NCI-H1092 (cell line): ENCODE data around the gene GTF2F1.
A peak's percentile ranks its signal among the peaks of the same experiment; 100 is the strongest.
"Not testable (repeated sequence)": the region's sequence is repeated elsewhere in the genome, so short reads cannot be mapped to it uniquely, and the experiment has no call there.

ENCODE experiments used
- DNase-seq: peaks from one replicate; lab custom pipeline; 2025; lab: John Stamatoyannopoulos, UW

Gene GTF2F1, protein sequence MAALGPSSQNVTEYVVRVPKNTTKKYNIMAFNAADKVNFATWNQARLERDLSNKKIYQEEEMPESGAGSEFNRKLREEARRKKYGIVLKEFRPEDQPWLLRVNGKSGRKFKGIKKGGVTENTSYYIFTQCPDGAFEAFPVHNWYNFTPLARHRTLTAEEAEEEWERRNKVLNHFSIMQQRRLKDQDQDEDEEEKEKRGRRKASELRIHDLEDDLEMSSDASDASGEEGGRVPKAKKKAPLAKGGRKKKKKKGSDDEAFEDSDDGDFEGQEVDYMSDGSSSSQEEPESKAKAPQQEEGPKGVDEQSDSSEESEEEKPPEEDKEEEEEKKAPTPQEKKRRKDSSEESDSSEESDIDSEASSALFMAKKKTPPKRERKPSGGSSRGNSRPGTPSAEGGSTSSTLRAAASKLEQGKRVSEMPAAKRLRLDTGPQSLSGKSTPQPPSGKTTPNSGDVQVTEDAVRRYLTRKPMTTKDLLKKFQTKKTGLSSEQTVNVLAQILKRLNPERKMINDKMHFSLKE

GRCh38 chr19:6393074-6393982 is at the start of gene GTF2F1:
TSS of gene GTF2F1 (minus strand) at chr19:6393164. CDS start at chr19:6392995, 169 bp downstream.
- peak; percentile 97 for DNase-seq

- no peak for DNase-seq
Measured at GRCh38 chr19:6442087-6442688, 49.2 kb upstream of the GTF2F1 start.

- no peak for DNase-seq
Measured at GRCh38 chr19:6440905-6441304, 47.9 kb upstream of the GTF2F1 start.

DNA sequence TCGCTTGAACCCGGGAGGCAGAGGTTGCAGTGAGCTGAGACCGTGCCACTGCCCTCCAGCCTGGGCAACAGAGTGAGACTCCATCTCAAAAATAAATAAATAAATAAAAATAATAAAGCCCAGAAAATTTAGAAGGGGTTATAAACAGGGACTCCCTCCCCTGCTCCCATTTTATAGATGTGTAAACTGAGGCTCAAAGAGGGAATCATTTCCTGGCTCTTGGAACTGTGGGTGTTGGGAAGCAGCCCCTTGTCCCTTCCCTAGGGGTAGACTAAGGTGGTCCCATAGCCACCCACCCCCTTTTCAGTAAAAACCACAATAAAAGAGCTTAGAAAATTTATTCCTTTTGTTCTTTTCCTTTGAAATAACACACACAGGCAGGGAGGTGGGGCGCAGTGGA is 46.8 kb upstream of the GTF2F1 start:
- DNase-seq, result no peak

DNA sequence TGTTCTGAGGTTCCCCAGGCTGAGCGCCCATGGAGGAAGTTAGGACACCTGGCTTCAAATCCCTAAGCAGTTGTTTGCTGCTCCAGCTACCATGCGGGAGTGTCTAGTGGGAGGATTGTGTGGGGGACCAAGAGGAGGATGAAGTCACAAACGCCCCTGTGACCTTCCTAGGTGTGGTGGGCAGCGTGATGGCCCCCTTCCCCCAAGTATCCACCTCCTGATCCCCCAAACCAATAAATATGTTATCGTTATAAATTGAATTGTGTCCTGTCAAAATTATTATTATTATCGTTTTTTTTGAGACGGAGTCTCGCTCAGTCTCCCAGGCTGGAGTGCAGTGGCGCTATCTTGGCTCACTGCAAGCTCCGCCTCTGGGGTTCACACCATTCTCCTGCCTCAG is 40.7 kb upstream of the GTF2F1 start, which contains the start of gene SLC25A41:
TSS of gene SLC25A41 (minus strand) at position 101 of the 400 bp plus-strand sequence. CDS start at position 31, 70 bp downstream.
- no peak for DNase-seq

GRCh38 chr19:6433165-6433564 is 40.2 kb upstream of the GTF2F1 start:
- no peak for DNase-seq

GRCh38 chr19:6431891-6432290 is 38.9 kb upstream of the GTF2F1 start:
- DNase-seq, result no peak

GRCh38 chr19:6429419-6430221 is 36.7 kb upstream of the GTF2F1 start:
- no peak for DNase-seq

- not testable (repeated sequence) for DNase-seq
Measured at GRCh38 chr19:6428692-6429418, 35.9 kb upstream of the GTF2F1 start.

DNA sequence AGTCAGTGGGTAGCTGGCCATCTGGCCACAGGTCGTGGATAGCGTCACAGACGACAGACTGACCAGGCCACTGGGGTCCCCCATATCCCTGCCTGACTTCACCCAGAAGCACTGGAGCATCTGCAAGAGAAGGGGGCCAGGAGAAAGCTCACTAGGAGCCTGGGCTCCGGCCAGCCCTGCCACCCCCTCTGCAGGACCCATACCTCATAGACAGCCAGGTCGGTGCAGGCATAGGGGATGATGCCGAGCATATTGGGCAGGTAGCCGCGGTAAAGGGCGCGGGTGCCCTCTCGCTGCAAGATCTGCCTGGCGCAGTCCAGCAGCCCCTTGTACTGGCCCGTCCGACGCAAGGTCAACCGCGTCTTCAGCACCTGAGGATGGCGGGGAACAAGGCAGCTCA is 34.2 kb upstream of the GTF2F1 start:
- DNase-seq, result no peak

GRCh38 chr19:6425732-6426620 is 33.0 kb upstream of the GTF2F1 start:
- no peak for DNase-seq

DNA sequence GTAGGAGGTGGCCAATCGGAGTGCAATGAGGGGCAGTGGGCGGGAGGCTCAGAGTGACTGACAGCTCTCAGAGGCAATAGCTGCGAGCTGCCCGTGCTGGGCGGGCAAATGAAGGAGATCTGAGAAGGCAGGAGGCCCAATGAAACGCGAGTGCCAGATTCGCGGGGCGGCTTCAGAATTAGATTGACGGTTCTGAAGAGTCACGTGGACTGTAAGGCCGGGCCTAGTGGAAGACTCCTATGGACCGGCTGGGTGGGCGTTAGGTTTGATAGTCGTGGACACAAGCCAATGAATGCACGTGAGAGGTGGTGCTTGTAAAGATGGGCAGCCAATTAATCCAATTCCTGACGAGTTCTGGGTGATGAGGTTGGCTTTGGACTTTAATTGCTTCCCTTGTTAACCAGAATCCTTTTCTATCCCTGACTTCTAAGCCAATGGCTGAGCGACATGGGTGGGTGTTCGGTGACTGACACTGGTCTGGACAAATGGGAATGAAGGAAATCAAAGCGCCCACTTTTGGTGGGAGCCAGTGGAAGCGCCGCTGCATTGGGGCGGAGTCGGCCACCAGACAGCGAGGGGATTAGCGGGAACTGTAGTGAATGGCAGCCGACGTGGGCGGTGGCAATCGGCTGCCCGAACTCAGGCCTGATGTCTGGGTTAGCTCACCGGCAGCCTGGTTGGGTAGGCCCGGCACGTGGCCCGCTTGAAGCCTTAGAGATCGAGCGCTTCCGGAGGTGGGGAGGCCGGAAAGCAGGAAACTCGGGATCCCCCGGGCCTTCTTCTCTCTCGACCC is 32.2 kb upstream of the GTF2F1 start:
- DNase-seq, result peak; percentile 100

DNA sequence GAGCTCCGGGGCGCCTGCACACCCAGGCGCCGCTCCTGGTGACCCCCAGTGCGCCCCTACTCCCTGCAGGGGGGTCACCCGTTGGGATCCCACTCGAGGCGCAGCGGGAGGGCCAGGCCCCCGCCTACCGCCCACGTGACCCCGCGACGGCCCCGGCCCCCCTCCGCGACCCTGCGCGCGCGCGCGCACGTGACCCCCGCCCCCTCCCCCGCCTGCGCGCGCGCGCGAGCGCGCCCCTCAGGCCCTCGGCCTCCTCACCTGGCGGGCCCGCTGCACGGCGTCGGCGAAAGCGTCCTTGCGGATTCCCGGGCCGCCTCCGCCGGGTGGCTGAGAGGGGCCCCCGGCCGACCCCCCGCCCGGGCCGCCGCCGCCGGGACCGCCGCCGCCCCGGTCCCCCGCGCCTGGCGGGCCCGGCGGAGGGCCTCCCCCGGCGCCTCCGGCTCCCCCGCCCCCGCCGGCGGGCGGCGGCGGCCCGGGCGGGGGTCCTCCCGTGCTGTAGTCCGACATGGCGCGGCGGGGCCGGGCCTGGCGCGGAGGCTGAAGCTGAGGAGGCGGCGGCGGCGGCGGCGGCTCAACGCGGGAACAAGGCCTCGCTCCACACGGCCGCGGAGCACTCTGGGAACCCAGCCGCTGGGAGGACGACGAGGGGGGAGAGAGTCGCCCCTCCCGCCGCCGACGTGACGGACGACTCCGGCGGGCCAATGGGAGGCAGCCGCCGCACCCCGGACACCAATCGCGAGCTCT is 31.4 kb upstream of the GTF2F1 start, which contains the start of gene KHSRP:
TSS of gene KHSRP (minus strand) at position 617 of the 744 bp plus-strand sequence. CDS start at position 507, 110 bp downstream.
- DNase-seq, result no peak

DNA sequence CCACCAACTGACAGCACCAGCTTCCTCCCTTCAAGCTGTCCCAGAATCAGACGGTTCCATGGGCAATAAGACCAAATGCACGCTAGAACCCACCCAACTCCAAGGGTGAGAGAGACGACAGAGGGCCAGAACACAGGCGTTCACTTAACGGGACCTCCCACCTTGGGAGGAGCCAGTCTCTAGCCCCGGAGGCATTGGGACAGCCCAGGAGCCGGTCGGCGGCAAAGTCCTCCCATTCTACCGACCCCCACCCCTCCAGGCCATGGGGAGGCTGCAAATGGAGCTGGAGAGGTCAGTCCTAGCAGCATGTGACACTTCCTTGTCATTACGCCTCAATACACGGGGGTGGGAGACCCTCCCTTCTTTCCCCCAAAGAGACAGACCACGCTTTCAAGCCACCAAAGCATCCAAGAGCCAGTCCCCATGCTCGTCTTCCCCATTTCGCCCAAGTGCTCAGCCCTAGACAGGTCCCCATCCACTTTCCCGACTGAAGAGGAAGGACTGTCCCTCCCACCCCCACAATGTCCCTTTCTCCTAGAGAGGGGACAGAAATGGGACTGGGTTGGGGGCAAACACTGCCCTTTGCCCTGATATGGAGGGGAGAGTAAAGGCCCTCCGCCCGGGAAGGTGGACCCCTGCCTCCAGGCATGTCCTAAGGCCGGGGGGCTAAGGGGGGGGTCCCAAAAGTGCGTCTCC is 30.7 kb upstream of the GTF2F1 start:
- no peak for DNase-seq

GRCh38 chr19:6421075-6422014 is 28.4 kb upstream of the GTF2F1 start:
- no peak for DNase-seq

- DNase-seq, result no peak
Measured at GRCh38 chr19:6418562-6418932, 25.6 kb upstream of the GTF2F1 start.
